Measurements from ENCODE around the gene ABCA10.

The ABCA10 gene

DNA sequence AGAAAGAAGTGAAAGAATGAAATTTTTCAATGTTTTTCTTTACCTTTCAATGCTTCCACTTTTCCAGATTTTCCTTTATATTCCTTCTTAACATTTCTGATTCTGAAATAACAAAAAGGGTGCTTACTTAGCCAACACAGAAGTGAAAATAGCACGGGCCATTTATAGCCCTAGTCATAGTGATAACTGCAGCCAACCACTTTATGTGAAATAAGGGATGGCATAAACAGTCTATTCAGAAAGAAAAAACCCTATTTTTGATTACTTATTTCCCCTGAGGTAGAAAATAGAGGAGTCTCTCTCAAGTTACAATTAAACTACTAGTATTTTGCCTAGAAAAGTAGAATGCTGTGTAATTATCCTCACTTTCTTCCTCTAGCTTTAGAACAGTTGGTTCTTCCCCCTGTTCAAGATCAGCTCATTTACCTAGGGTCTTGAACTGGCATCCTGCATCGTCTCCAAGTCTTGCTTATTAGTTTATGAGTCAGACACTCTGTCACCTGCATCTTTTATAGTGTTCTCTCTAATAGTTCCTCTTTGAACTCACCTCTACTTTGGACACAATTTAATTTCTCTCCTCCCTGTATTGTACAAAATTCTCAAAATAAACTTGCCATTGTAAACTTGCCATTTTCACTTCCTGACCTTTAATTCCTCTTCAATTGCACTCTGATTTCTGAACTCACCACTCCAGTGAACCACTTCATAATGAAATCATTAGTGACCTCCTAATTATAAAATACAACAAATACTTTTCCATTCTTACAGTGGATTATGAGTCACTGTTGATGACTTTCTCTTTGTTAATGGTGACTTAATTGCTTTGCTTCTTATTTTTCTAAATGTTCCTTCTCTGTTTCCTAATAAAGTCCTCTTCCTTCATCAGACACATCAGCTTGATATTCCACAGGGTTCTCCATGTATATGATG, 110.5 kb downstream of the ABCA10 start:
- TF ChIP-seq, protein P1, sequence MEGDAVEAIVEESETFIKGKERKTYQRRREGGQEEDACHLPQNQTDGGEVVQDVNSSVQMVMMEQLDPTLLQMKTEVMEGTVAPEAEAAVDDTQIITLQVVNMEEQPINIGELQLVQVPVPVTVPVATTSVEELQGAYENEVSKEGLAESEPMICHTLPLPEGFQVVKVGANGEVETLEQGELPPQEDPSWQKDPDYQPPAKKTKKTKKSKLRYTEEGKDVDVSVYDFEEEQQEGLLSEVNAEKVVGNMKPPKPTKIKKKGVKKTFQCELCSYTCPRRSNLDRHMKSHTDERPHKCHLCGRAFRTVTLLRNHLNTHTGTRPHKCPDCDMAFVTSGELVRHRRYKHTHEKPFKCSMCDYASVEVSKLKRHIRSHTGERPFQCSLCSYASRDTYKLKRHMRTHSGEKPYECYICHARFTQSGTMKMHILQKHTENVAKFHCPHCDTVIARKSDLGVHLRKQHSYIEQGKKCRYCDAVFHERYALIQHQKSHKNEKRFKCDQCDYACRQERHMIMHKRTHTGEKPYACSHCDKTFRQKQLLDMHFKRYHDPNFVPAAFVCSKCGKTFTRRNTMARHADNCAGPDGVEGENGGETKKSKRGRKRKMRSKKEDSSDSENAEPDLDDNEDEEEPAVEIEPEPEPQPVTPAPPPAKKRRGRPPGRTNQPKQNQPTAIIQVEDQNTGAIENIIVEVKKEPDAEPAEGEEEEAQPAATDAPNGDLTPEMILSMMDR (IDR thresholded peaks at IDR 0.05; ENCODE audit: low read depth, low read length): no peak
- DNase-seq (ENCODE audit: low read depth, low spot score): no peak
- no peak overlapping the region for H3K4me3 ChIP-seq (ENCODE audit: low read depth, low read length)
- in situ Hi-C loops (cut with HindIII; ENCODE audit: low sequenced_read_pairs): no loop called here

DNA sequence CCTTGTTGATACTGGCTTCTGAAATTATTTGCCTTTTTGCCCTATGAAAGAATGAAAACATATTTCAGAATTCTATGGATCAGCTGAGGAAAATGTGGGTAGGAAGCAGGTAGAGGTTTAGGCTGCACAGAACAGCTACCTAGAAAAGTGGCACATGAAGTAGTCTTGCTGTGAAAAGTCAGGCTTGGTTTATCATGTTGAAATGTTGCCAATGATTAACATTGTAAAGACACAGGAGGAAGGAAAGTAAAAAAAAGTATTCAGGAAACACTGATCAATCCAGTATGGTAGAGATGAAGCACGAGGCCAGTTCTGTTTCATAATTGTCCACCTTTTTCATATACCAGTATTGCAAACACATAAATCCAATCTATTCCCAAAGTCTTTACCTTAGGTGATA, 116.8 kb downstream of the ABCA10 start:
- no peak for DNase-seq (ENCODE audit: low read depth, low spot score)
- TF ChIP-seq, protein P1 (IDR thresholded peaks at IDR 0.05; ENCODE audit: low read depth, low read length): no peak
- in situ Hi-C loops (cut with HindIII; ENCODE audit: low sequenced_read_pairs): no loop called here
- no peak overlapping the region for H3K4me3 ChIP-seq (ENCODE audit: low read depth, low read length)

DNA sequence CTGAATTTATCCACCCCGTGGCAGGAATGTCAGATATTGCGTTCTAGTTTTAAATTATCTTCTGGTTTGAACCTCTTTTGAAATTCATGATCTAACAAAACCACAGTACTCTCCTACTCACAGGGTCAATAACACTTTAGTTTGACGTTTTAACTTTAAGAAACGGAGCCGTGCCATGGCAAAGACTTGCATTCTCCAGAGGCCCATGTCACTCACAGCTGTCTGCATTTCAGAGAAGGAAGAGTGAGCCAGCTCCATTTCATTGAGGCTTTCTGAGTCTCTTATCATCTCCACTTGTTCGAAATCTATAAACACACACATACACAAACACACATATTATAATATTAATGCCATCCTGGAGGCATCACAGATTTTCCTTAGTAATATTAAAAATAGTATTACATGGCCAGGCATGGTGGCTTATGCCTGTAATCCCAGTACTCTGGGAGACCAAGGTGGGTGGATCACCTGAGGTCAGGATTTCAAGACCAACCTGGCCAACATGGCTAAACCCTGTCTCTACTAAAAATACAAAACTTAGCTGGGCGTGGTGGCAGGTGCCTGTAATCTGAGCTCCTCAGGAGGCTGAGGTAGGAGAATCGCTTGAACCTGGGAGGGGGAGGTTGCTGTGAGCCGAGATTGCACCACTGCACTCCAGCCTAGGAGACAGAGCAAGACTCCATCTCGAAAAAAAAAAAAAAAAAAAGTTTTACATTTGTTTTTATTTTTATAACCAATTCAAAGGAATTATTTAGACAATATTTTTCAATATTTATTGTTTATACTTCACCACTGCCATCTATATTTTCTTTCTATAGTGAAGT, 122.5 kb downstream of the ABCA10 start:
- TF ChIP-seq, protein P1 (IDR thresholded peaks at IDR 0.05; ENCODE audit: low read depth, low read length): no peak
- no peak for DNase-seq (ENCODE audit: low read depth, low spot score)
- H3K4me3 ChIP-seq (ENCODE audit: low read depth, low read length): no peak overlapping the region
- in situ Hi-C loops (cut with HindIII; ENCODE audit: low sequenced_read_pairs): no loop called here

DNA sequence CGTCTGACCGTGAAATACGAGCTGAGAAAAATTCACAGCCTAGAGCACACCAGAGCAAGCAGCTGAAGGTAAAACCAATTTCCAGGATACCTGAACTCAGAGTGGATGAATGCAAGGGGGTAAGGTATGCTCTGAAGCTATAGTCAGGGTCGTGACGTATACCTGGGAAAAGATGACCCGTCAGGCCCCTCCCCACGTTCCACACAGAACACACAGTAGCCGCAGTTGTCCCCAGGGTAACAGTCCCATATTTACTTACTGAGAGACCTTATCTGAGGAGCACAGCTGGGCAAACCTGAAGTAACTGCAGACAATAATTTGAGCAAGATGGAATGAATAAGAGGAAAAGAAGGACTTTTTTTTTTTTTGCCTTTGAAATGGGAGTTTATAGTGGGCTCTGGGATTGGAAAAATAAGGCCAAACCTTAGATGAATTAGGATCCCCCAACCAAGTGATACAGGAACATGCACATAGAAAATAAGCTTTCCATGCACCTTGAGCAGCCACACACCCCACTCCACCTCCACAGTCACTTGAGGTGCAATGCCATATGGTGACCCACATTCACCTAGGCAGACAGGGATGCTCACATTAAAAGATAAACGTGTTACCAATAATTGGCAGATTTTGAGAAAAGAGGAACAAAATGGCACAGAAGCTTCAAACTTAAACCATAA, 124.9 kb downstream of the ABCA10 start:
- DNase-seq (ENCODE audit: low read depth, low spot score): no peak
- H3K4me3 ChIP-seq (ENCODE audit: low read depth, low read length): no peak overlapping the region
- in situ Hi-C loops (cut with HindIII; ENCODE audit: low sequenced_read_pairs): no loop called here
- TF ChIP-seq, protein P1 (IDR thresholded peaks at IDR 0.05; ENCODE audit: low read depth, low read length): no peak

DNA sequence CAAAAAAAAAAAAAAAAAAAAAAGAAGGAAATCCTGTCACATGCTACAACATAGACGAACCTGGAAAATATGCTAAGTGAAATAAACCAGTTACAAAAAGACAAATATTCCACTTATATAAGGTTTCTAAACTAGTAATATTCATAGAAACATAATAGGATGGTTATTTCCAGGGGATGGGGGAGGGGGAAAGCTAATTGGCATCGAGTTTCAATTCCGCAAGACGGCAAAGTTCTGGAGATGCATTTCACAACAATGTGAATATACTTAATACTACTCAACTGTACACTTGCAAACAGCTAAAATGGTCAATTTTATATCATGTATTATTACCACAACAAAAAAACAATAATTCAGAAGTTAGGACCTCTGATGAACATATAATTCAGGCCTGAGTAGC, 130.0 kb downstream of the ABCA10 start:
- TF ChIP-seq, protein P1 (IDR thresholded peaks at IDR 0.05; ENCODE audit: low read depth, low read length): no peak
- in situ Hi-C loops (cut with HindIII; ENCODE audit: low sequenced_read_pairs): no loop called here
- no peak overlapping the region for H3K4me3 ChIP-seq (ENCODE audit: low read depth, low read length)
- no peak for DNase-seq (ENCODE audit: low read depth, low spot score)

All from astrocyte of the spinal cord (primary cell).